GM23248 (cell line): ENCODE results near the gene CXCL17. TPM values are rescaled to one million over a fixed set of nuclear protein-coding genes. Genes with fewer than 3 reads are reported as not detected.
A peak's percentile ranks its signal among the peaks of the same experiment; 100 is the strongest.

Experiments used
- DNase-seq: peaks from one replicate; pipeline ENCODE4 v3.0.0-alpha.2; 2015
- H2AFZ ChIP-seq: fragments of 200-600 bp; sonication (generic); 2 replicates; pipeline ENCODE4 v1.6.1; 2016; ENCODE audit warnings: antibody characterized with exemption
- H3F3A ChIP-seq: fragments of 200-600 bp; sonication (generic); 2 replicates; pipeline ENCODE4 v1.6.1; 2016; ENCODE audit warnings: mild to moderate bottlenecking, antibody characterized with exemption, mixed run types; ENCODE audit not compliant: insufficient read depth
- H3K27ac ChIP-seq: fragments of 200-600 bp; sonication (generic); 2 replicates; pipeline ENCODE4 v1.5.1; 2016; ENCODE audit warnings: mild to moderate bottlenecking
- H3K27me3 ChIP-seq: fragments of 200-600 bp; sonication (generic); replicated peaks from 2 replicates; pipeline ENCODE4 v1.6.1; 2016; ENCODE audit warnings: mild to moderate bottlenecking; ENCODE audit not compliant: insufficient read depth
- H3K36me3 ChIP-seq: fragments of 200-600 bp; sonication (generic); 2 replicates; pipeline ENCODE4 v1.6.1; 2016; ENCODE audit warnings: low read depth, mild to moderate bottlenecking
- H3K4me1 ChIP-seq: fragments of 200-600 bp; sonication (generic); 2 replicates; pipeline ENCODE4 v1.6.1; 2016; ENCODE audit warnings: mild to moderate bottlenecking; ENCODE audit not compliant: insufficient read depth
- H3K4me2 ChIP-seq: fragments of 200-600 bp; sonication (generic); one replicate; pipeline ENCODE4 v1.6.1; 2016; ENCODE audit warnings: mild to moderate bottlenecking; ENCODE audit not compliant: unreplicated experiment
- H3K4me3 ChIP-seq: fragments of 200-600 bp; sonication (generic); 2 replicates; pipeline ENCODE4 v1.5.1; 2016; ENCODE audit warnings: mild to moderate bottlenecking
- H3K79me2 ChIP-seq: fragments of 200-600 bp; sonication (generic); 2 replicates; pipeline ENCODE4 v1.6.1; 2016; ENCODE audit warnings: mild to moderate bottlenecking; ENCODE audit not compliant: insufficient read depth
- H3K9ac ChIP-seq: fragments of 200-600 bp; sonication (generic); 2 replicates; pipeline ENCODE4 v1.6.1; 2016; ENCODE audit warnings: mild to moderate bottlenecking
- H3K9me2 ChIP-seq: fragments of 200-600 bp; sonication (generic); 2 replicates; pipeline ENCODE4 v1.6.1; 2016; ENCODE audit warnings: mixed run types, mild to moderate bottlenecking, moderate library complexity; ENCODE audit not compliant: insufficient read depth
- H3K9me3 ChIP-seq: fragments of 200-600 bp; sonication (generic); one replicate; pipeline ENCODE4 v1.6.1; 2017; ENCODE audit warnings: low read depth
- H4K20me1 ChIP-seq: fragments of 200-600 bp; sonication (generic); 2 replicates; pipeline ENCODE4 v1.6.0; 2016; ENCODE audit not compliant: insufficient read depth
- EZH2 ChIP-seq: fragments of 200-600 bp; sonication (generic); IDR thresholded peaks from 2 replicates; pipeline ENCODE4 v1.6.1; 2018; ENCODE audit warnings: antibody characterized with exemption, mild to moderate bottlenecking; ENCODE audit not compliant: insufficient read depth, poor library complexity, severe bottlenecking
- EZH2phosphoT487 ChIP-seq: fragments of 200-600 bp; sonication (generic); IDR thresholded peaks from 2 replicates; pipeline ENCODE4 v1.6.1; 2018; ENCODE audit warnings: antibody characterized with exemption, moderate library complexity, mild to moderate bottlenecking, low read depth; ENCODE audit not compliant: insufficient read depth
- WGBS, 2 experiments: methylation state at CpG; one replicate each; pipeline ENCODE4 v1.1.6; 2015 to 2017; ENCODE audit warnings: low lambda C conversion rate in 2 of 2, low coverage in 1 of 2; ENCODE audit errors: missing lambda C conversion rate in 2 of 2; 5-methylcytosine and 5-hydroxymethylcytosine counted together
- in situ Hi-C: fragments of 300-500 bp; cut with MboI; formaldehyde crosslinking; loops from 2 replicates; pipeline ENCODE4 v1.15.0; 2020
- polyA plus RNA-seq: library from polyadenylated mRNA; unstranded; fragments of >200 nt; fragmentation: Nextera tagmentation; extraction: Ambion mirVana; gene quantifications from 2 replicates; pipeline ENCODE4 v1.2.1, GENCODE V29; 2016
- total RNA-seq: library from RNA; depleted of rRNA; stranded (reverse); fragments of >200 nt; shearing (Covaris generic); gene quantifications from 2 replicates; pipeline ENCODE4 v1.2.3, GENCODE V29; 2014

CXCL17 gene
- total and polyA plus RNA-seq, 2 experiments from 2014 or later, result not detected

- Histone ChIP-seq H3K36me3 (no peaks in the 10 kb centered on the region), H3K4me3 (no peak overlapping the region), H3K27me3 (peaks cover 55% of the 10 kb centered on the region), H3K9me3 (no peaks in the 10 kb centered on the region), H4K20me1 (no peaks in the 10 kb centered on the region), H3K4me1 (peaks cover 17% of the 10 kb centered on the region), H3K4me2 (no peak overlapping the region), H3K9ac (no peak overlapping the region), H3K9me2 (no peaks in the 10 kb centered on the region), H2AFZ (no peak overlapping the region), H3F3A (peaks cover 14% of the 10 kb centered on the region), H3K27ac (no peak overlapping the region), H3K79me2 (no peaks in the 10 kb centered on the region)
- WGBS, 2 experiments, result 30 to 37% methylated on average over 7 of the region's 7 CpGs
- in situ Hi-C loops, result no loop called here
- TF ChIP-seq EZH2 (no peak), EZH2phosphoT487 (no peak)
- DNase-seq, result peak; percentile 49
Measured at GRCh38 chr19:42471554-42472249, 29.0 kb upstream of the CXCL17 start.

- H3K4me1 ChIP-seq, result peaks cover 23% of the 10 kb centered on the region
- no peaks in the 10 kb centered on the region for H3K79me2 ChIP-seq
- no peaks in the 10 kb centered on the region for H3K9me2 ChIP-seq
- peaks cover 40% of the 10 kb centered on the region for H3K27me3 ChIP-seq
- H3K9me3 ChIP-seq, result no peaks in the 10 kb centered on the region
- in situ Hi-C loops, result no loop called here
- WGBS, 2 experiments, result 55 to 57% methylated on average over 8 of the region's 8 CpGs
- peak; percentile 19 for DNase-seq
- H3F3A ChIP-seq, result peaks cover 17% of the 10 kb centered on the region
- H3K36me3 ChIP-seq, result no peaks in the 10 kb centered on the region
- no peak overlapping the region for H3K9ac ChIP-seq
- no peaks in the 10 kb centered on the region for H4K20me1 ChIP-seq
- TF ChIP-seq EZH2, result no peak
- TF ChIP-seq EZH2phosphoT487, result no peak
- H2AFZ ChIP-seq, result no peak overlapping the region
- no peak overlapping the region for H3K4me3 ChIP-seq
- H3K27ac ChIP-seq, result no peak overlapping the region
- H3K4me2 ChIP-seq, result no peak overlapping the region
Measured at GRCh38 chr19:42469311-42470235, 26.8 kb upstream of the CXCL17 start.

GRCh38 chr19:42468273-42468796 lies 25.6 kb upstream of the CXCL17 start:
- no peak for TF ChIP-seq EZH2phosphoT487
- H3K9ac ChIP-seq, result no peak overlapping the region
- H3K27ac ChIP-seq, result no peak overlapping the region
- peak; percentile 92 for DNase-seq
- H3F3A ChIP-seq, result peaks cover 17% of the 10 kb centered on the region
- no peak overlapping the region for H2AFZ ChIP-seq
- H3K27me3 ChIP-seq, result peaks cover 30% of the 10 kb centered on the region
- H3K9me3 ChIP-seq, result no peaks in the 10 kb centered on the region
- WGBS, 2 experiments, result 2 to 3% methylated on average over 3 of the region's 3 CpGs
- no peak overlapping the region for H3K4me3 ChIP-seq
- H3K9me2 ChIP-seq, result no peaks in the 10 kb centered on the region
- peaks cover 23% of the 10 kb centered on the region for H3K4me1 ChIP-seq
- no peaks in the 10 kb centered on the region for H4K20me1 ChIP-seq
- H3K4me2 ChIP-seq, result no peak overlapping the region
- H3K36me3 ChIP-seq, result no peaks in the 10 kb centered on the region
- H3K79me2 ChIP-seq, result no peaks in the 10 kb centered on the region
- in situ Hi-C loops, result no loop called here

- no peak overlapping the region for H3K27ac ChIP-seq
- H3K9me2 ChIP-seq, result no peaks in the 10 kb centered on the region
- no peaks in the 10 kb centered on the region for H3K79me2 ChIP-seq
- no peak overlapping the region for H3K9ac ChIP-seq
- no peaks in the 10 kb centered on the region for H3K36me3 ChIP-seq
- H3K4me3 ChIP-seq, result no peak overlapping the region
- peaks cover 17% of the 10 kb centered on the region for H3F3A ChIP-seq
- H3K9me3 ChIP-seq, result no peaks in the 10 kb centered on the region
- in situ Hi-C loops, result no loop called here
- peaks cover 23% of the 10 kb centered on the region for H3K4me1 ChIP-seq
- WGBS, 2 experiments, result 12 to 19% methylated on average over 5 of the region's 5 CpGs
- peak; percentile 28 for DNase-seq
- H2AFZ ChIP-seq, result no peak overlapping the region
- H3K27me3 ChIP-seq, result peaks cover 21% of the 10 kb centered on the region
- H4K20me1 ChIP-seq, result no peaks in the 10 kb centered on the region
- H3K4me2 ChIP-seq, result no peak overlapping the region
- TF ChIP-seq EZH2 (no peak), EZH2phosphoT487 (no peak)
Measured at GRCh38 chr19:42467183-42467760, 24.5 kb upstream of the CXCL17 start.
